K562 (cell line): Measurements from ENCODE around the gene ABCC11. TPM values are rescaled to one million over a fixed set of nuclear protein-coding genes. Genes with fewer than 3 reads are reported as not detected.
A peak's percentile ranks its signal among the peaks of the same experiment; 100 is the strongest.

Source experiments
- ATAC-seq: fragments of 200-7000 bp; cut with Tn5 transposase; 3 replicates; pipeline ENCODE4 v1.9.1; 2020; ENCODE audit warnings: moderate library complexity
- BruUV-seq: library from RNA; stranded (reverse); fragments of 400-500 nt; replicated peaks from 2 replicates; lab custom pipeline; 2021; lab: Mats Ljungman, UMichigan
- CTCF ChIA-PET: fragments of 300-600 bp; formaldehyde crosslinking; extraction: SDS; loops from one replicate; lab custom pipeline; 2021; ENCODE audit warnings: low intra/inter-chr PET ratio; lab: Yijun Ruan, JAX
- POLR2A ChIA-PET: fragments of 300-600, 350-650 bp; sonication (Branson Sonifier 250); formaldehyde crosslinking; extraction: SDS; loops from one replicate; lab custom pipeline; 2021; ENCODE audit warnings: antibody characterized with exemption, inconsistent platforms; lab: Yijun Ruan, JAX
- DNase-seq, 4 experiments: peaks; one replicate each; pipeline versions ENCODE4 v3.0.0 to v3.0.0-alpha.2; 2011 to 2018; ENCODE audit warnings: low spot score in 3 of 4, mixed read lengths in 3 of 4; ENCODE audit errors: extremely low read depth in 1 of 4
- FAIRE-seq: peaks from 2 replicates; lab custom pipeline; 2011; peaks lifted over from hg19 to GRCh38; lab: Jason Lieb, UNC
- H2AFZ ChIP-seq: 2 replicates; pipeline ENCODE4 v1.6.0; 2011; ENCODE audit warnings: low read depth, low read length, control low read depth, inconsistent platforms
- H3K27ac ChIP-seq: fragments of 200-600 bp; 3 replicates; pipeline ENCODE4 v1.8.0; 2011; ENCODE audit warnings: low read depth, mild to moderate bottlenecking, control low read depth, inconsistent platforms, low read length, moderate library complexity, mixed read lengths; ENCODE audit errors: extremely low read depth
- H3K27me3 ChIP-seq, 2 experiments: fragments of 300-600 bp in 1 of 2; 2 replicates in 1 of 2; 3 replicates in 1 of 2; pipeline versions ENCODE4 v1.6.0 to v1.8.0; 2011; ENCODE audit warnings: inconsistent platforms in 2 of 2, low read length in 2 of 2, mild to moderate bottlenecking in 1 of 2, mixed read lengths in 1 of 2, moderate library complexity in 1 of 2; ENCODE audit not compliant: control insufficient read depth in 2 of 2, insufficient read depth in 2 of 2
- H3K36me3 ChIP-seq: fragments of 300-600 bp; 3 replicates; pipeline ENCODE4 v1.8.0; 2011; ENCODE audit warnings: mild to moderate bottlenecking, low read length, inconsistent platforms; ENCODE audit not compliant: control insufficient read depth, insufficient read depth
- H3K4me1 ChIP-seq, 2 experiments: fragments of 200-600 bp in 1 of 2; replicated peaks in 1 of 2; 2 replicates in 1 of 2; 3 replicates in 1 of 2; pipeline versions ENCODE4 v1.5.1 to v1.8.0; 2011; ENCODE audit warnings: inconsistent platforms in 2 of 2, low read length in 2 of 2, mild to moderate bottlenecking in 1 of 2, mixed read lengths in 1 of 2, moderate library complexity in 1 of 2; ENCODE audit not compliant: control insufficient read depth in 2 of 2, insufficient read depth in 2 of 2
- H3K4me2 ChIP-seq: 2 replicates; pipeline ENCODE4 v1.6.1; 2011; ENCODE audit warnings: low read length, control low read depth, inconsistent platforms, mixed read lengths; ENCODE audit not compliant: insufficient read depth
- H3K4me3 ChIP-seq: fragments of 200-600 bp; sonication (generic), shearing (Covaris generic); 2 replicates; pipeline ENCODE4 v1.5.1; 2016; ENCODE audit warnings: control low read depth, inconsistent platforms
- H3K79me2 ChIP-seq: fragments of 200-600 bp; 3 replicates; pipeline ENCODE4 v1.8.0; 2011; ENCODE audit warnings: low read length, inconsistent platforms; ENCODE audit not compliant: control insufficient read depth, insufficient read depth
- H3K9ac ChIP-seq, 2 experiments: 2 replicates each; pipeline versions ENCODE4 v1.6.0 to v1.6.1; 2011; ENCODE audit warnings: low read depth in 2 of 2, low read length in 2 of 2, control low read depth in 1 of 2, inconsistent platforms in 1 of 2, mild to moderate bottlenecking in 1 of 2, mixed read lengths in 1 of 2; ENCODE audit not compliant: insufficient read depth in 1 of 2
- H3K9me1 ChIP-seq: one replicate; pipeline ENCODE4 v1.6.0; 2011; ENCODE audit warnings: inconsistent platforms, mild to moderate bottlenecking, low read length, moderate library complexity; ENCODE audit not compliant: control insufficient read depth, insufficient read depth
- H3K9me3 ChIP-seq: replicated peaks from 2 replicates; pipeline ENCODE4 v1.5.1; 2011; ENCODE audit warnings: low read depth, low read length, inconsistent platforms; ENCODE audit not compliant: control insufficient read depth, insufficient read depth
- H4K20me1 ChIP-seq: replicated peaks from 2 replicates; pipeline ENCODE4 v1.6.1; 2011; ENCODE audit warnings: low read length, inconsistent platforms, mixed read lengths; ENCODE audit not compliant: control insufficient read depth, insufficient read depth
- ARNT ChIP-seq, 2 experiments: fragments of 450-650 bp; IDR thresholded peaks; 2 replicates each; pipeline ENCODE4 v1.6.1; 2016; ENCODE audit warnings: mild to moderate bottlenecking in 1 of 2
- BCOR ChIP-seq: fragments of 450-650 bp; IDR thresholded peaks from 2 replicates; pipeline ENCODE4 v1.6.1; 2016
- BRD4 ChIP-seq: fragments of 200-600 bp; sonication (generic); IDR thresholded peaks from 2 replicates; pipeline ENCODE4 v1.6.1; 2017; ENCODE audit warnings: inconsistent platforms
- CBFB ChIP-seq: sonication (generic); formaldehyde crosslinking; IDR thresholded peaks from 2 replicates; pipeline ENCODE4 v1.4.0; 2020; ENCODE audit warnings: mild to moderate bottlenecking, missing genetic modification reagents
- ETV5 ChIP-seq: sonication (generic); formaldehyde crosslinking; IDR thresholded peaks from 2 replicates; pipeline ENCODE4 v1.4.0; 2020; ENCODE audit warnings: low read depth, mild to moderate bottlenecking, missing genetic modification reagents
- MYC ChIP-seq, 2 experiments: fragments of 250-450 bp in 1 of 2; sonication (Bioruptor Pico) in 1 of 2; IDR thresholded peaks; 2 replicates each; pipeline versions ENCODE4 v1.5.1 to v1.6.1; 2012 to 2021; ENCODE audit warnings: low read depth in 2 of 2, borderline replicate concordance in 1 of 2, improper control_type of control experiment in 1 of 2, low read length in 1 of 2, mild to moderate bottlenecking in 1 of 2, moderate library complexity in 1 of 2
- POLR2AphosphoS5 ChIP-seq: IDR thresholded peaks from 2 replicates; pipeline ENCODE4 v1.6.1; 2011; ENCODE audit warnings: mild to moderate bottlenecking, low read depth, low read length, moderate library complexity; ENCODE audit not compliant: control insufficient read depth, insufficient read depth
- PURB ChIP-seq: sonication (generic); formaldehyde crosslinking; IDR thresholded peaks from 2 replicates; pipeline ENCODE4 v1.9.0; 2021; ENCODE audit warnings: low read depth, mild to moderate bottlenecking, missing genetic modification reagents
- RBM25 ChIP-seq: fragments of 200-400 bp; formaldehyde crosslinking; IDR thresholded peaks from 2 replicates; pipeline ENCODE4 v1.6.1; 2018; ENCODE audit warnings: low read length, low read depth, moderate library complexity; ENCODE audit not compliant: severe bottlenecking
- SMAD2 ChIP-seq: fragments of 150-350 bp; IDR thresholded peaks from 2 replicates; pipeline ENCODE4 v1.6.1; 2014; ENCODE audit warnings: low read depth, mild to moderate bottlenecking, low read length
- SMARCA4 ChIP-seq: fragments of 450-650 bp; IDR thresholded peaks from 2 replicates; pipeline ENCODE4 v1.6.1; 2016
- SMARCC2 ChIP-seq: fragments of 450-650 bp; IDR thresholded peaks from 2 replicates; pipeline ENCODE4 v1.6.1; 2017; ENCODE audit warnings: antibody characterized with exemption, moderate library complexity, mild to moderate bottlenecking, low read depth
- ZFP36 ChIP-seq: fragments of 150-350 bp; IDR thresholded peaks from 2 replicates; pipeline ENCODE4 v1.6.1; 2018; ENCODE audit warnings: low read length, low read depth; ENCODE audit not compliant: partially characterized antibody
- ZHX1 ChIP-seq: fragments of 150-350 bp; conservative IDR thresholded peaks from 2 replicates; pipeline ENCODE4 v1.6.1; 2014; ENCODE audit warnings: low read length
- ZNF717 ChIP-seq: fragments of 250-450 bp; sonication (Bioruptor Pico); IDR thresholded peaks from 2 replicates; pipeline ENCODE4 v1.5.0; 2021
- WGBS: fragments of 100-300 bp; shearing (Covaris generic); methylation state at CpG from one replicate; pipeline ENCODE4 v1.1.6; 2016; ENCODE audit warnings: low coverage, mixed read lengths; ENCODE audit not compliant: insufficient coverage; ENCODE audit errors: missing lambda C conversion rate; 5-methylcytosine and 5-hydroxymethylcytosine counted together
- in situ Hi-C: fragments of 300-500 bp; cut with MboI; formaldehyde crosslinking; loops from 4 replicates; pipeline ENCODE4 v1.15.0; 2018; ENCODE audit warnings: inconsistent platforms, mixed read lengths
- intact Hi-C: fragments of 100-400 bp; cut with micrococcal nuclease; formaldehyde crosslinking; loops from 2 replicates; pipeline ENCODE4 v1.14.2; 2022
- polyA plus RNA-seq, 8 experiments: library from polyadenylated mRNA; depleted of rRNA in 4 of 8; stranded (reverse) in 5 of 8; unstranded in 3 of 8; fragments of >200 nt; fragmentation: Nextera tagmentation in 2 of 8; fragmentation: Illumina TruSeq in 1 of 8; extraction: Ambion mirVana in 2 of 8; extraction: Trizol in 1 of 8; gene quantifications; 2 replicates each; pipeline versions ENCODE4 v1.2.1 to v1.2.3, GENCODE V29; 2011 to 2014; ENCODE audit warnings: inconsistent platforms in 1 of 8, missing spikeins in 1 of 8
- total RNA-seq, 7 experiments: library from RNA; depleted of rRNA in 6 of 7; stranded (reverse); fragments of >200 nt in 6 of 7; fragmentation: Illumina TruSeq in 2 of 7; extraction: Trizol in 2 of 7; gene quantifications; 2 replicates each; pipeline versions ENCODE4 v1.2.1 to v1.2.3, GENCODE V29; 2011 to 2021; ENCODE audit warnings: low replicate concordance in 1 of 7
- TF ChIP-seq, protein P1 (sequence below): fragments of 250-450 bp; sonication (Bioruptor Pico); IDR thresholded peaks from 2 replicates; pipeline ENCODE4 v1.5.0; 2021

Gene ABCC11
- total and polyA plus RNA-seq, 9 of the 15 experiments (the other 6 are each of a cell fraction or from before 2014, with no cell fraction given), result 0.04 to 0.14 (median 0.04) TPM; not detected in 6

GRCh38 chr16:48201515-48202201 lies 45.7 kb downstream of the ABCC11 start (continued):
- no peak for TF ChIP-seq ARNT (IDR thresholded peaks at IDR 0.05)
- no peak for TF ChIP-seq BCOR
- no peak for TF ChIP-seq PURB (CRISPR knock-in tag)
- no peak for TF ChIP-seq ZNF717 (CRISPR knock-in tag)
- no peak for TF ChIP-seq SMARCC2
- TF ChIP-seq CBFB (CRISPR knock-in tag), result no peak

GRCh38 chr16:48197294-48197693 lies 50.0 kb downstream of the ABCC11 start:
- Histone ChIP-seq H4K20me1 (no peaks in the 10 kb centered on the region; the same call in 1 of the 2 replicates), H3K27me3 (peaks cover 6 to 23% of the 10 kb centered on the region in 2 experiments; a peak in 4 of 5 replicates), H3K79me2 (no peaks in the 10 kb centered on the region), H3K36me3 (no peaks in the 10 kb centered on the region), H3K9me1 (peaks cover 3% of the 10 kb centered on the region), H3K27ac (no peak overlapping the region), H2AFZ (no peak overlapping the region), H3K9ac (no peak overlapping the region), H3K9me3 (no peaks in the 10 kb centered on the region), H3K4me1 (no peaks in the 10 kb centered on the region), H3K4me2 (no peak overlapping the region), H3K4me3 (no peak overlapping the region)
- FAIRE-seq (no peak), ATAC-seq (no peak), DNase-seq (no peak)
- CTCF ChIA-PET, result no interaction called here
- intact Hi-C loops, result no loop called here
- POLR2A ChIA-PET, result no interaction called here
- no TSS peak for BruUV-seq
- TF ChIP-seq, protein P1, sequence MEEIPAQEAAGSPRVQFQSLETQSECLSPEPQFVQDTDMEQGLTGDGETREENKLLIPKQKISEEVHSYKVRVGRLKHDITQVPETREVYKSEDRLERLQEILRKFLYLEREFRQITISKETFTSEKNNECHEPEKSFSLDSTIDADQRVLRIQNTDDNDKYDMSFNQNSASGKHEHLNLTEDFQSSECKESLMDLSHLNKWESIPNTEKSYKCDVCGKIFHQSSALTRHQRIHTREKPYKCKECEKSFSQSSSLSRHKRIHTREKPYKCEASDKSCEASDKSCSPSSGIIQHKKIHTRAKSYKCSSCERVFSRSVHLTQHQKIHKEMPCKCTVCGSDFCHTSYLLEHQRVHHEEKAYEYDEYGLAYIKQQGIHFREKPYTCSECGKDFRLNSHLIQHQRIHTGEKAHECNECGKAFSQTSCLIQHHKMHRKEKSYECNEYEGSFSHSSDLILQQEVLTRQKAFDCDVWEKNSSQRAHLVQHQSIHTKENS (CRISPR knock-in tag), result no peak
- peak; percentile 71 for TF ChIP-seq RBM25
- no peak for TF ChIP-seq BRD4
- TF ChIP-seq SMARCA4, result no peak
- no peak for TF ChIP-seq ZHX1
- no peak for TF ChIP-seq ETV5 (CRISPR knock-in tag)
- TF ChIP-seq MYC (IDR thresholded peaks at IDR 0.05; ENCODE audit: low read depth, low read length), result no peak
- TF ChIP-seq MYC (CRISPR knock-in tag; IDR thresholded peaks at IDR 0.05; ENCODE audit: borderline replicate concordance, low read depth), result no peak
- no peak for TF ChIP-seq POLR2AphosphoS5
- TF ChIP-seq ZFP36, result peak; percentile 7
- no peak for TF ChIP-seq SMAD2
- in situ Hi-C loops, result no loop called here
- WGBS, result 0% methylated on average over 3 of the region's 3 CpGs
